Measurements from ENCODE around the gene SOSTDC1. TPM values are rescaled to one million over a fixed set of nuclear protein-coding genes. Genes with fewer than 3 reads are reported as not detected.

SOSTDC1 gene
- polyA plus RNA-seq, 3 donors = not detected

DNA sequence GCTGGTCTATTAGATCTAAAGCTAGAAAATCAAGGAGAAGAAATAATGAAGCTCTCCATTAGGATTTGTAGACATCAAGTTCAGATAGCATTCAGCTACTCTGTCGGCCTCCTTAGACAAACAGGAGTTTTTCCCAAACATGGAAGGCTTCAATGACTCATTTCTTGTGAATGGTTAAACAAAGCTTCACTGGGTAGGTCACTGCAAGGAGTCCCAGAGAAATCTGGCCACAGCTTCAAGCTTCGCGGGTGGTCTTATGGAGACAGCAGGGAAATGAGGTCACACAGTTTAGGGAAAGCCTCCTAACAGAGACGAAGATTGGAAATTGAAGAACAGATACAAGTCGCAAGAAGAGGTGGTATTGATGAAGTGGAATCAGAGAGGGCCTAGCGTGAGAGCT, 38.5 kb upstream of the SOSTDC1 start:
- no peak for DNase-seq
- Mint-ChIP-seq H3K9me3 (peaks cover 0 to 9% (median 5%) of the 10 kb centered on the region in 7 donors), H3K4me3 (peak overlapping the region in 1 of 2 donors; percentile 21), H3K4me1 (no peaks in the 10 kb centered on the region), H3K27ac (no peak overlapping the region), H3K36me3 (no peaks in the 10 kb centered on the region), H3K27me3 (ENCODE audit: low read depth in 3 of 3) (peaks cover 0 to 3% (median 0%) of the 10 kb centered on the region in 3 donors)
- intact Hi-C loops (cut with micrococcal nuclease) = no loop called here
- Histone ChIP-seq H3K27ac (ENCODE audit: low read depth in 1 of 2, low read length in 2 of 2) (no peak overlapping the region), H2AFZ (ENCODE audit: insufficient read depth, low read depth, low read length, poor library complexity, severe bottlenecking) (no peak overlapping the region), H3K9ac (ENCODE audit: insufficient read depth, low read length, poor library complexity, severe bottlenecking) (no peak overlapping the region), H3K9me3 (replicated peaks in 1 of 2; ENCODE audit: control insufficient read depth in 1 of 2, insufficient read depth in 1 of 2, low read length in 2 of 2) (no peaks in the 10 kb centered on the region), H3K4me3 (replicated peaks in 1 of 3; ENCODE audit: low read depth in 2 of 3, low read length in 3 of 3) (no peak overlapping the region), H3K4me1 (ENCODE audit: control insufficient read depth in 1 of 2, insufficient read depth in 2 of 2, low read length in 2 of 2) (no peaks in the 10 kb centered on the region), H3K27me3 (ENCODE audit: control insufficient read depth in 2 of 2, insufficient read depth in 2 of 2, low read length in 2 of 2) (no peaks in the 10 kb centered on the region), H4K20me1 (ENCODE audit: insufficient read depth, low read length) (no peaks in the 10 kb centered on the region), H3K4me2 (replicated peaks; ENCODE audit: extremely low read depth, low read length, poor library complexity, severe bottlenecking) (no peak overlapping the region), H3K36me3 (replicated peaks in 1 of 2; ENCODE audit: control insufficient read depth in 1 of 2, insufficient read depth in 2 of 2, low read length in 2 of 2) (no peaks in the 10 kb centered on the region), H3K79me2 (ENCODE audit: insufficient read depth, low read length) (no peaks in the 10 kb centered on the region)
- 98% methylated on average over 6 of the region's 6 CpGs for WGBS (ENCODE audit: insufficient coverage)
- TF ChIP-seq, protein P1, sequence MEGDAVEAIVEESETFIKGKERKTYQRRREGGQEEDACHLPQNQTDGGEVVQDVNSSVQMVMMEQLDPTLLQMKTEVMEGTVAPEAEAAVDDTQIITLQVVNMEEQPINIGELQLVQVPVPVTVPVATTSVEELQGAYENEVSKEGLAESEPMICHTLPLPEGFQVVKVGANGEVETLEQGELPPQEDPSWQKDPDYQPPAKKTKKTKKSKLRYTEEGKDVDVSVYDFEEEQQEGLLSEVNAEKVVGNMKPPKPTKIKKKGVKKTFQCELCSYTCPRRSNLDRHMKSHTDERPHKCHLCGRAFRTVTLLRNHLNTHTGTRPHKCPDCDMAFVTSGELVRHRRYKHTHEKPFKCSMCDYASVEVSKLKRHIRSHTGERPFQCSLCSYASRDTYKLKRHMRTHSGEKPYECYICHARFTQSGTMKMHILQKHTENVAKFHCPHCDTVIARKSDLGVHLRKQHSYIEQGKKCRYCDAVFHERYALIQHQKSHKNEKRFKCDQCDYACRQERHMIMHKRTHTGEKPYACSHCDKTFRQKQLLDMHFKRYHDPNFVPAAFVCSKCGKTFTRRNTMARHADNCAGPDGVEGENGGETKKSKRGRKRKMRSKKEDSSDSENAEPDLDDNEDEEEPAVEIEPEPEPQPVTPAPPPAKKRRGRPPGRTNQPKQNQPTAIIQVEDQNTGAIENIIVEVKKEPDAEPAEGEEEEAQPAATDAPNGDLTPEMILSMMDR (IDR thresholded peaks at IDR 0.05) = no peak

DNA sequence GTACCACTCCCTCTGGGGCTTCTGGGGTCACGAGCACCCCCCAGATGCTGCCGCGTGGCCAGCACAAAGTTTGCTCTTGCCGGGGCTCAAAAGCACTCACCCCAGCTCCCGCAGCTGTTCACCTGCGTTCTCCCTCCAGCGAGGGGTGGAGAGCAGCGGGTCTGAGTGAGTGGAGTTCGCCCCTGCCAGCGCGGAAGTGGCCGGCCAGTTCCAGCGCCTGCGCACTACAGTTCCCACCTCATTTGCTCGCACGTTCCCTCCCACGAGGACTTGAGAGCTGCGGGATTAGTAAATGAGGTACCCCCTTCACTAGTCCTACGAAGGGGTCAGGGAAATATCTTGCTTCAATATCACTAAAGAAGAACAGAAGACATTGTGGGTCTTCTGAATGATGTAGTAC, 36.8 kb upstream of the SOSTDC1 start:
- H3K4me1 Mint-ChIP-seq = no peaks in the 10 kb centered on the region
- H3K27me3 ChIP-seq (ENCODE audit: control insufficient read depth in 2 of 2, insufficient read depth in 2 of 2, low read length in 2 of 2) = no peaks in the 10 kb centered on the region
- WGBS (ENCODE audit: insufficient coverage) = 96% methylated on average over 16 of the region's 19 CpGs

More for the DNA sequence above, 36.8 kb upstream of the SOSTDC1 start:
- no peak overlapping the region for H3K27ac ChIP-seq (ENCODE audit: low read depth in 1 of 2, low read length in 2 of 2)
- no peaks in the 10 kb centered on the region for H4K20me1 ChIP-seq (ENCODE audit: insufficient read depth, low read length)
- no peak overlapping the region for H2AFZ ChIP-seq (ENCODE audit: insufficient read depth, low read depth, low read length, poor library complexity, severe bottlenecking)
- H3K36me3 ChIP-seq (replicated peaks in 1 of 2; ENCODE audit: control insufficient read depth in 1 of 2, insufficient read depth in 2 of 2, low read length in 2 of 2) = no peaks in the 10 kb centered on the region
- TF ChIP-seq, protein P1 (IDR thresholded peaks at IDR 0.05) = no peak
- DNase-seq = no peak
- peaks cover 0 to 3% (median 0%) of the 10 kb centered on the region in 3 donors for H3K27me3 Mint-ChIP-seq (ENCODE audit: low read depth in 3 of 3)
- H3K4me3 ChIP-seq (replicated peaks in 1 of 3; ENCODE audit: low read depth in 2 of 3, low read length in 3 of 3) = no peak overlapping the region
- no peak overlapping the region for H3K4me2 ChIP-seq (replicated peaks; ENCODE audit: extremely low read depth, low read length, poor library complexity, severe bottlenecking)
- no peaks in the 10 kb centered on the region for H3K4me1 ChIP-seq (ENCODE audit: control insufficient read depth in 1 of 2, insufficient read depth in 2 of 2, low read length in 2 of 2)
- H3K4me3 Mint-ChIP-seq = no peak overlapping the region
- no peaks in the 10 kb centered on the region for H3K36me3 Mint-ChIP-seq
- H3K9me3 ChIP-seq (replicated peaks in 1 of 2; ENCODE audit: control insufficient read depth in 1 of 2, insufficient read depth in 1 of 2, low read length in 2 of 2) = no peaks in the 10 kb centered on the region
- H3K79me2 ChIP-seq (ENCODE audit: insufficient read depth, low read length) = no peaks in the 10 kb centered on the region
- H3K9me3 Mint-ChIP-seq = peaks cover 0 to 9% (median 5%) of the 10 kb centered on the region in 7 donors
- no peak overlapping the region for H3K27ac Mint-ChIP-seq
- no peak overlapping the region for H3K9ac ChIP-seq (ENCODE audit: insufficient read depth, low read length, poor library complexity, severe bottlenecking)
- intact Hi-C loops (cut with micrococcal nuclease) = no loop called here
